Activated naive CD4-positive, alpha-beta T cell treated with anti-CD3 and anti-CD28 coated beads, Interleukin-2, amount 10 ng/mL, durations not matched to agents 7 days and 5 days (primary cell): ENCODE results near the gene RAPGEF6.
"Not testable (repeated sequence)": the region's sequence is repeated elsewhere in the genome, so short reads cannot be mapped to it uniquely, and the experiment has no call there.

Source experiments
- CTCF ChIA-PET: fragments of 350-600 bp; sonication (Branson Sonifier 250); formaldehyde crosslinking; loops from one replicate; lab custom pipeline; 2021; ENCODE audit warnings: antibody characterized with exemption; lab: Charles Lee
- DNase-seq: peaks from one replicate; pipeline ENCODE4 v3.0.0-alpha.2; 2020
- H3K27ac Mint-ChIP-seq: one replicate; pipeline ENCODE4 v1.8.0; 2021; ENCODE audit warnings: mild to moderate bottlenecking, moderate library complexity, mixed read lengths
- H3K27me3 Mint-ChIP-seq: one replicate; pipeline ENCODE4 v1.8.0; 2021; ENCODE audit warnings: mild to moderate bottlenecking, mixed read lengths
- H3K36me3 Mint-ChIP-seq: one replicate; pipeline ENCODE4 v1.8.0; 2021; ENCODE audit warnings: mixed read lengths
- H3K4me1 Mint-ChIP-seq: one replicate; pipeline ENCODE4 v1.8.0; 2021; ENCODE audit warnings: mixed read lengths
- H3K4me3 Mint-ChIP-seq: one replicate; pipeline ENCODE4 v1.8.0; 2021; ENCODE audit warnings: mild to moderate bottlenecking, moderate library complexity, mixed read lengths
- H3K9me3 Mint-ChIP-seq: one replicate; pipeline ENCODE4 v1.8.0; 2021; ENCODE audit warnings: mixed read lengths

Gene RAPGEF6

GRCh38 chr5:131633830-131634229 is 1.2 kb downstream of the RAPGEF6 start:
- peak overlapping the region; percentile 100 for H3K27ac Mint-ChIP-seq
- DNase-seq: no peak
- peaks cover 29% of the 10 kb centered on the region for H3K4me1 Mint-ChIP-seq
- H3K27me3 Mint-ChIP-seq: no peaks in the 10 kb centered on the region
- CTCF ChIA-PET: interaction anchor here (1.1 kb wide), 2 partner anchors 119 to 210 kb away, joined by 3 read pairs; no protein-coding TSS in a partner anchor
- H3K4me3 Mint-ChIP-seq: peak overlapping the region; percentile 91
- H3K9me3 Mint-ChIP-seq: no peaks in the 10 kb centered on the region
- H3K36me3 Mint-ChIP-seq: peaks cover 9% of the 10 kb centered on the region

DNA sequence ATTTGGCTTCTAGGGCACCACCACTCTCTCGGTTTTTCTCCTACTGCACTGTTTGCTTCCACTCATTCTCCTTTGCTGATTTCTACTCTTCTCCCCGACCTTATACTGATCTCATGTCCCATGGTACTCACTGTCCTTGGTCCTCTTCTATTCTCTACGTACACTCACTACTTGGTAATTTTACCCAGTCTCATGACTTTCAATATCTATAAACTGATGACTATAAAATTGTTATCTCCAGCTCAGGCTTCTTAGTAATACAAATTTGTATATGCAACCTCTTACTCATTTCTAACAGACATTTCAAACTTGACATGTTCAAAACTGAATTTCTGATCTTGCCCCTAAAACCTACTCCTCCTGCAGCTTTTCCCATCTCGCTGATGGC is 4.1 kb downstream of the RAPGEF6 start:
- Mint-ChIP-seq H3K36me3 (peaks cover 22% of the 10 kb centered on the region), H3K4me1 (peaks cover 34% of the 10 kb centered on the region), H3K9me3 (no peaks in the 10 kb centered on the region), H3K4me3 (no peak overlapping the region), H3K27me3 (no peaks in the 10 kb centered on the region), H3K27ac (no peak overlapping the region)
- no peak for DNase-seq
- CTCF ChIA-PET: interaction anchor here (2.3 kb wide), 1 partner anchor 42 kb away, joined by 7 read pairs; no protein-coding TSS in a partner anchor

- H3K4me1 Mint-ChIP-seq: peaks cover 35% of the 10 kb centered on the region
- H3K27me3 Mint-ChIP-seq: no peaks in the 10 kb centered on the region
- H3K36me3 Mint-ChIP-seq: peaks cover 25% of the 10 kb centered on the region
- H3K9me3 Mint-ChIP-seq: no peaks in the 10 kb centered on the region
- H3K27ac Mint-ChIP-seq: no peak overlapping the region
- no peak for DNase-seq
- no peak overlapping the region for H3K4me3 Mint-ChIP-seq
- CTCF ChIA-PET: interaction anchor here (0.6 to 2.3 kb wide), 3 partner anchors 31 to 445 kb away, joined by 4 to 7 read pairs (median 5); no protein-coding TSS in a partner anchor
These were observed 4.6 kb downstream of the RAPGEF6 start for GRCh38 chr5:131630208-131630962.

DNA sequence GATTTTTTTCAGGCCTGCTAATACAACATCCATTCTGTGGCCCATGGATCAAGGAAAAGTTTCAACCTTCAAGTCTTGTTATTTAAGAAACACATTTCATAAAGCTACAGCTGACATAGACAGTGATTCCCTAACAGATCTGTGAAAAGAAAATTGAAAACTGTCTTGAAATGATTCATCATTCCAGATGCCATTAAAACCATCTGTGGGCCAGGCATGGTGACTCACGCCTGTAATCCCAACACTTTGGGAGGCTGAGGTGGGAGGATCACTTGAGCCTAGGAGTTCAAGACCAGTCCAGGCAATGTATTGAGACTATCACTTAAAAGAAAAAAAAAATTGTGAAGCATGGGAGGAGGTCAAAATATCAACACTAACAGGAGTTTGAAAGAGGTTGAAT is 6.0 kb downstream of the RAPGEF6 start:
- CTCF ChIA-PET: interaction anchor here (1.0 kb wide), 1 partner anchor 206 kb away, joined by 3 read pairs; no protein-coding TSS in a partner anchor
- peaks cover 31% of the 10 kb centered on the region for H3K36me3 Mint-ChIP-seq
- H3K27me3 Mint-ChIP-seq: no peaks in the 10 kb centered on the region
- H3K4me1 Mint-ChIP-seq: peaks cover 34% of the 10 kb centered on the region
- DNase-seq: no peak
- H3K9me3 Mint-ChIP-seq: no peaks in the 10 kb centered on the region
- no peak overlapping the region for H3K4me3 Mint-ChIP-seq
- no peak overlapping the region for H3K27ac Mint-ChIP-seq

GRCh38 chr5:131627207-131627865 is 7.7 kb downstream of the RAPGEF6 start:
- Mint-ChIP-seq H3K27ac (no peak overlapping the region), H3K9me3 (no peaks in the 10 kb centered on the region), H3K27me3 (no peaks in the 10 kb centered on the region), H3K36me3 (peaks cover 36% of the 10 kb centered on the region), H3K4me1 (peaks cover 29% of the 10 kb centered on the region), H3K4me3 (no peak overlapping the region)
- DNase-seq: no peak
- CTCF ChIA-PET: interaction anchor here (1.0 to 1.2 kb wide), 2 partner anchors 12 to 38 kb away, joined by 3 read pairs; no protein-coding TSS in a partner anchor

- CTCF ChIA-PET: no interaction called here
- DNase-seq: no peak
- Mint-ChIP-seq H3K4me3 (no peak overlapping the region), H3K27me3 (no peaks in the 10 kb centered on the region), H3K9me3 (no peaks in the 10 kb centered on the region), H3K4me1 (peaks cover 22% of the 10 kb centered on the region), H3K27ac (no peak overlapping the region), H3K36me3 (peaks cover 40% of the 10 kb centered on the region)
These were observed 12.4 kb downstream of the RAPGEF6 start for GRCh38 chr5:131622633-131623032.

DNA sequence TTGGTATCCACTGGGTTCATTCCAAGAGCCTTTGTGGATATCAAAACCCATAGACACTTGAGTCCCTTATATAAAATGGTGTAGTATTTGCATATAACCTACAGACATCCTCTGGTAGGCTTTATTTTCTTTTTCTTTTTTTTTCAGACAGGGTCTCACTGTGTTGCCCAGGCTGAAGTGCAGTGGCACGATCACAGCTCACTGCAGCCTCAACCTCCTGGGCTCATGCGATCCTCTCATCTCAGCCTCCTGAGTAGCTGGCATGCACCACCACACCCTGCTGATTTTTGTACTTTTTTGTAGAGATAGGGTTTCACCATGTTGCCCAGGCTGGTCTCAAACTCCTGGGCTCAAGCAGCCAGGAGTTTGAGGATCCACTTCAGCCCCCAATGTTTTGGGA is 13.9 kb downstream of the RAPGEF6 start:
- H3K36me3 Mint-ChIP-seq: peaks cover 42% of the 10 kb centered on the region
- DNase-seq, H3K4me3 Mint-ChIP-seq, H3K27me3 Mint-ChIP-seq, H3K9me3 Mint-ChIP-seq, CTCF ChIA-PET, H3K27ac Mint-ChIP-seq: not testable (repeated sequence)
- H3K4me1 Mint-ChIP-seq: peaks cover 24% of the 10 kb centered on the region

DNA sequence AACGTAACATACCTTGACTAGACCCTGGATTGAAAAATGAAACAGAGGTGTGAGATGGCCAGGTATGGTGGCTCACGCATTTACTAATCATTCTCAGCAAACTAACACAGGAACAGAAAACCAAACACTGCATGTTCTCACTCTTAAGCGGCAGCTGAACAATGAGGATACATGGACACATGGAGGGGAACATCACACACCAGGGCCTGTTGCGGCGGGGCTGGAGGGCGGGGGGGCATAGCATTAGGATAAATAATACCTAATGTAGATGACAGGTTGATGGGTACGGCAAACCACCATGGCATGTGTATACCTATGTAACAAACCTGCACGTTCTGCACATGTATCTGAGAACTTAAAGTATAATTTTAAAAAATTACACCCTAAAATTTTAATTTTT is 15.9 kb downstream of the RAPGEF6 start:
- H3K36me3 Mint-ChIP-seq: peaks cover 45% of the 10 kb centered on the region
- no peaks in the 10 kb centered on the region for H3K27me3 Mint-ChIP-seq
- peaks cover 26% of the 10 kb centered on the region for H3K4me1 Mint-ChIP-seq
- no peak overlapping the region for H3K4me3 Mint-ChIP-seq
- H3K9me3 Mint-ChIP-seq: peaks cover 9% of the 10 kb centered on the region
- CTCF ChIA-PET: no interaction called here
- H3K27ac Mint-ChIP-seq: no peak overlapping the region
- no peak for DNase-seq

GRCh38 chr5:131617140-131617822 is 17.7 kb downstream of the RAPGEF6 start:
- Mint-ChIP-seq H3K4me1 (peaks cover 26% of the 10 kb centered on the region), H3K27ac (no peak overlapping the region), H3K9me3 (peaks cover 9% of the 10 kb centered on the region), H3K27me3 (no peaks in the 10 kb centered on the region), H3K36me3 (peaks cover 44% of the 10 kb centered on the region), H3K4me3 (no peak overlapping the region)
- DNase-seq: no peak
- CTCF ChIA-PET: no interaction called here

- Mint-ChIP-seq H3K9me3 (peaks cover 9% of the 10 kb centered on the region), H3K4me3 (no peak overlapping the region), H3K27me3 (no peaks in the 10 kb centered on the region), H3K4me1 (peaks cover 26% of the 10 kb centered on the region), H3K36me3 (peaks cover 40% of the 10 kb centered on the region), H3K27ac (no peak overlapping the region)
- CTCF ChIA-PET: interaction anchor here (1.0 to 1.1 kb wide), 2 partner anchors 10 to 11 kb away, joined by 3 read pairs; no protein-coding TSS in a partner anchor
- no peak for DNase-seq
These were observed 19.1 kb downstream of the RAPGEF6 start for GRCh38 chr5:131615957-131616356.

DNA sequence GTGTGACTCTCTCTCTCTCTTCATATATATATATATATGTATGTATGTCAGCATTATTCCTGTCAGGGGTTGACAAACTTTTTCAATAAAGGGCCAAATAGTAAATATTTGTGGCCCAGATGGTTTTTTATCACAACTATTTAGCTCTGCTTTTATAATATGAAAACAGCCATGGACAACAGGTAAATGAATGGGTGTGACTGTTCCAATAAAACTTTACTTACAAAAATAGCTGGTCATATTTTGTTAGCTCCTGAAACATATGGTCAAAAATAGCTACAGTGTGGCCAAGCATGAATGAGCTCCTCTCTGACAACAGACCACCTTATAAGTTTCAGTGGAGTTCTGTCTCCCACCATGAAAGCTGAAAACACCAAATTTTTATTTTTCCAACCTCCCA is 21.6 kb downstream of the RAPGEF6 start:
- Mint-ChIP-seq H3K4me3 (no peak overlapping the region), H3K27ac (no peak overlapping the region), H3K9me3 (peaks cover 9% of the 10 kb centered on the region), H3K27me3 (no peaks in the 10 kb centered on the region), H3K36me3 (peaks cover 39% of the 10 kb centered on the region), H3K4me1 (peaks cover 26% of the 10 kb centered on the region)
- CTCF ChIA-PET: interaction anchor here (0.9 kb wide), 1 partner anchor 24 kb away, joined by 4 read pairs; no protein-coding TSS in a partner anchor
- no peak for DNase-seq

DNA sequence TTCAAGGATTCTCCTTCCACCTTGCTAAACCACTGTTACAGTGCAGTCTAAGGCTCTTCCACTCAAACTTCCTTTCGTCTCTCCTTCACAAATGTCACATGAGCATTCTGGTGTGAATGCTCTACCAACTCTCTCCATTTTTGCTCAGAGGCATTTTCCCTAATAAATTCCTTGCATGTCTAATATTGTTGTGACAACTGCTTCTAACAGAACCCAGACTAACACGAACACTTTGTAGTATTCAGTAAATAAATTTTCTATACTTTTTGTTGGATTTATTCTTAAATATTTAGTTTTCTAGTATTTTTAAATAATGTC is 24.0 kb downstream of the RAPGEF6 start:
- H3K9me3 Mint-ChIP-seq: peaks cover 9% of the 10 kb centered on the region
- H3K4me1 Mint-ChIP-seq: peaks cover 23% of the 10 kb centered on the region
- H3K4me3 Mint-ChIP-seq: no peak overlapping the region
- H3K27me3 Mint-ChIP-seq: no peaks in the 10 kb centered on the region
- CTCF ChIA-PET: no interaction called here
- peaks cover 28% of the 10 kb centered on the region for H3K36me3 Mint-ChIP-seq
- DNase-seq: no peak
- H3K27ac Mint-ChIP-seq: no peak overlapping the region

DNA sequence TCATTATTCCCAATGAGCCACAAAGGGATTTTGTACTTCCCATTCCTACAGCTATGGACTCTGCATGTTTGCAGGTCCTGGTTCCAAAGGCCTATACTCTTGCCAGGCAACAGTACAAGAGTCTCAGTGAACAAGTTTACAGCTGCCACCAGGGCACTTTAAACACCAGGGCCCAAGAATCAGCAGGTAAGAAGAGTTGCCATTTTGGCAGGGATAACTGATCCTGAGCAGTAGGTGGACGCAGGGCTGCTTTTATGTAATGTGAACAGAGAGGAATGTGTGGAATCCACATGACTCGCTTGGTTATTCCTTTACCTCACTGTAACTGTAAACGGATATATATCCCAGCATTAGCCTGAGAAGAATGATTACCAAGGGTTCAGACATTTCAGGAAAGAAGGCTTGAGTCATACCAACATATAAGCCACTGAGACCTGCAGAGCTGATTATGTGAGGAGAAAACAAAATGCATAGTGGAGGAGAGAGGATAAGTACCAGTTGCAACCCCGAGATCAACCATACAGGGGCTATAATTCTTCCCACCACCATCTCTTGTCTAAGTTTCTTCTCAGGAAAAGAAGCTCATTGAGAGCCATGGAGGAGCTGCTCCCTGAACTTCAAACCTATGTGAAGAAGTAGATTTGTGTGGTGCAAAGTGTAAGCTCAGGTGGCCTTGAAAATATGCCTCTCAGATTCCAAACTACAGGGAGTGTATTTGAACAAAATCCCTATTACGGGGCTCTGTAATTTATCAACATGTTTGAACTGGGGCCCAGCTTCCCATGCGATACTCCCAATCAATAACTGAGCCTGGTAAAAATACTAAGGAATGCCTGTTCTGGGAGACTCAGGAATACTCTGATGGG is 24.6 kb downstream of the RAPGEF6 start:
- peaks cover 21% of the 10 kb centered on the region for H3K4me1 Mint-ChIP-seq
- CTCF ChIA-PET: no interaction called here
- H3K27me3 Mint-ChIP-seq: no peaks in the 10 kb centered on the region
- H3K4me3 Mint-ChIP-seq: no peak overlapping the region
- no peak for DNase-seq
- H3K27ac Mint-ChIP-seq: no peak overlapping the region
- H3K36me3 Mint-ChIP-seq: peaks cover 25% of the 10 kb centered on the region
- peaks cover 7% of the 10 kb centered on the region for H3K9me3 Mint-ChIP-seq
